ENCODE results near the gene ITPK1.

Gene ITPK1

DNA sequence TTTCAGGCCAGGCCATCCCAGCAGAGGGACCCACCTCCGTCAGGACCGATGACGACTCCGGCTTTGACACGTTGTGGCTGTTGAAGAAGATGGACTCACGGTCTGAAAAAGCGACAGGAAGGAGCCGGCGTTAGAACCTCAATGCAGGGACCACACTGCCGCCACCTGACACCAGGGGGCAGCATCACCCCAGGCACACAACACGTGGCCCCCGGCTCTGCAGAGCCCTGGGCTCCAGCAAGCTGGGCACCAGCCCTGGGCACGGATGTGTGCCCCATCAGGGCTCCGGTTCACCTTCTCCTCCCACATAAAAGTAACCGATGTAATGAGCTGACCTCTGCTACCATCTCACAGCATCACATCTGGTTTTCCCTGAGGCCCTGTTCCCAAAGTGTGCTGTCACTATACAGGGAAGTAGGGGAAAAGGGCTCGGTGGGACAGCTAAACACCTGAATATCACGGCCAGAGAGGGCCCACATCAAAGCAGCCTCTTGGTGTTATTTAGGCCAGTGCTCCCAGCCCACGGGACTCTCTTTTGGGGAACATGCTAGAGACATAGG, 163.7 kb downstream of the ITPK1 start:
- no peak for TF ChIP-seq ZFX (IDR thresholded peaks at IDR 0.05)
- TF ChIP-seq, protein P1, sequence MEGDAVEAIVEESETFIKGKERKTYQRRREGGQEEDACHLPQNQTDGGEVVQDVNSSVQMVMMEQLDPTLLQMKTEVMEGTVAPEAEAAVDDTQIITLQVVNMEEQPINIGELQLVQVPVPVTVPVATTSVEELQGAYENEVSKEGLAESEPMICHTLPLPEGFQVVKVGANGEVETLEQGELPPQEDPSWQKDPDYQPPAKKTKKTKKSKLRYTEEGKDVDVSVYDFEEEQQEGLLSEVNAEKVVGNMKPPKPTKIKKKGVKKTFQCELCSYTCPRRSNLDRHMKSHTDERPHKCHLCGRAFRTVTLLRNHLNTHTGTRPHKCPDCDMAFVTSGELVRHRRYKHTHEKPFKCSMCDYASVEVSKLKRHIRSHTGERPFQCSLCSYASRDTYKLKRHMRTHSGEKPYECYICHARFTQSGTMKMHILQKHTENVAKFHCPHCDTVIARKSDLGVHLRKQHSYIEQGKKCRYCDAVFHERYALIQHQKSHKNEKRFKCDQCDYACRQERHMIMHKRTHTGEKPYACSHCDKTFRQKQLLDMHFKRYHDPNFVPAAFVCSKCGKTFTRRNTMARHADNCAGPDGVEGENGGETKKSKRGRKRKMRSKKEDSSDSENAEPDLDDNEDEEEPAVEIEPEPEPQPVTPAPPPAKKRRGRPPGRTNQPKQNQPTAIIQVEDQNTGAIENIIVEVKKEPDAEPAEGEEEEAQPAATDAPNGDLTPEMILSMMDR (conservative IDR thresholded peaks at IDR 0.05) = peak; percentile 96
- peak overlapping the region; percentile 3; the same call in 1 of the 2 replicates for H3K27ac ChIP-seq

DNA sequence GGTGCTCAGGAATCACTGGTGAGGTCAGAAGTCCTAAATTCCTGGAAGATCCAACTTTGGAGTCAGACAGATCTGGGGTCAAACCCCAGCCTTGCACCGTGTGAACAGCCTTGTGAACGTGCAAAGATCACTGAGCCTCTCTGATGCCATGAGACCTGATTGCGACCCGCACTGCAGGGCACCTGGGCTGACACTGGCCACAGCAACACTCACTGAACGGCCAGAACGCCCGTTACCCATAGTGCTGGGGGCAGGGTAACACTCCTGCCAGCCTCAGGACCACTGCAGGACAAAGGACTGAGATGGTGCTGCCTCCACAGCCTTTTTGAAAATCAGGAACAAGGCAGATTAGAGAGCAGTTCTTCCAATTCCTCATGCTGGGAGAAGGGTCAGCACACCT, 164.5 kb downstream of the ITPK1 start:
- H3K27ac ChIP-seq = no peak overlapping the region
- TF ChIP-seq, protein P1 (conservative IDR thresholded peaks at IDR 0.05) = no peak

GRCh38 chr14:92950773-92951172, 165.0 kb downstream of the ITPK1 start:
- no peak overlapping the region for H3K27ac ChIP-seq
- TF ChIP-seq ZFX (IDR thresholded peaks at IDR 0.05) = no peak
- TF ChIP-seq, protein P1 (conservative IDR thresholded peaks at IDR 0.05) = no peak

DNA sequence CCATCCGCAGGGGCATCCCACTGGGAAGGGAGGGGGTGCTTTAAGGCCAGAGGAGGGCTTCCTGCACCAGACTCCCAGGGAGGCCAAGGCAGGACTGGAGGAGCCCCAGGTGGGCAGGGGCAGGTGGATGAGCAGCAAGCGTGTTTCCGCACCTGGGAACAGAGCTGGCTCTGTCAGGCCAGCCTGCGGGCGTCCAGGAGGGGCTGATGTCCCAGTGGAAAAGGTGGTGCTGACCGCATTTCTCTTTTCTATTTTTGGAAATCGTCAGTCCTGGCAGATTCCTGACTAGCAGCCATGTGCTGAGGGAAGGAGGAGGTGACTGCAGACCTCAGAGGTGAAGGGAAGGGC, 165.6 kb downstream of the ITPK1 start:
- no peak overlapping the region for H3K27ac ChIP-seq
- no peak for TF ChIP-seq ZFX (IDR thresholded peaks at IDR 0.05)
- TF ChIP-seq, protein P1 (conservative IDR thresholded peaks at IDR 0.05) = no peak

- TF ChIP-seq, protein P1 (conservative IDR thresholded peaks at IDR 0.05) = no peak
- no peak for TF ChIP-seq ZFX (IDR thresholded peaks at IDR 0.05)
- no peak overlapping the region for H3K27ac ChIP-seq
Observed at GRCh38 chr14:92949496-92950192, 166.1 kb downstream of the ITPK1 start.

GRCh38 chr14:92948647-92949046, 167.1 kb downstream of the ITPK1 start:
- no peak overlapping the region for H3K27ac ChIP-seq
- no peak for TF ChIP-seq ZFX (IDR thresholded peaks at IDR 0.05)
- TF ChIP-seq, protein P1 (conservative IDR thresholded peaks at IDR 0.05) = no peak

- peak overlapping the region; percentile 81 for H3K27ac ChIP-seq
Observed at GRCh38 chr14:92946847-92947545, 168.7 kb downstream of the ITPK1 start.

More at GRCh38 chr14:92946847-92947545, 168.7 kb downstream of the ITPK1 start:
- TF ChIP-seq ZFX (IDR thresholded peaks at IDR 0.05) = no peak
- TF ChIP-seq, protein P1 (conservative IDR thresholded peaks at IDR 0.05) = no peak
